Fibroblast of peridontal ligament (primary cell): ENCODE measurements around the gene SLX4.

Source experiments
- DNase-seq: peaks from one replicate; pipeline ENCODE4 v3.0.0-alpha.2; 2010; ENCODE audit errors: extremely low read depth

SLX4 gene

DNA sequence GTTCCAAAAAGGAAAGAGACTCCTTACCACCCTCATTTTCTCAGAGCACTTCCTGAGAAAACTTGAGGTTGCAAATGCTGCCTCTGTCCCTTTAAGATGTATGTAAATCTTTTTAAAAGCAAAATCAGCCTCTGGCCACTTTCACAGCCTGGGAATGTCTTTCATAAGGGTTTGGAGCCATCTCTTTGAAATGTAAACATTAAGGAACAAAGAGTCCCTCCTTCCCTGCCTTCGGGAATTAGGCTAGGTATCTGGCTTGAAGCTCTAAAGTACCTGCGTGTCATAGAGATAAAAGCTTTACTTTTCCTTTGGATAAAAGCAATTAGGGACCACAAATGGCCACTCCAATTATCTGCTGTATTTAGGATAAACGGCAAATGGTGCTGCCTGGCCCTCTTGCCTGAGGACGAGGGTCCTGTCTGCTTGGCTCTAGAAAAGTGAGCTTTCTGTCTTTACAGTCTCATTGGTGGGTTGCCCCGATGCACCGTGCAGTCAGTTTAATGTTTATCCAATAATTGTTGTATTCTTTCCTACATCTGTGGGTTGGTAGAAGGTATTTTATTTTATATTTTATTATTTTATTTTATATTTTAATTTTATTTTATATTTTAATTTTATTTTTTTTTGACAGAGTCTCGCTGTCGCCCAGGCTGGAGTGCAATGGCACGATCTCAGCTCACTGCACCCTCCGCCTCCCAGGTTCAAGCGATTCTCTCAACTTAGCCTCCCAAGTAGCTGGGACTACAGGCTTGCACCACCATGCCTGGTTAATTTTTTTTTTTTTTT is 58.1 kb downstream of the SLX4 start:
- DNase-seq, result no peak

DNA sequence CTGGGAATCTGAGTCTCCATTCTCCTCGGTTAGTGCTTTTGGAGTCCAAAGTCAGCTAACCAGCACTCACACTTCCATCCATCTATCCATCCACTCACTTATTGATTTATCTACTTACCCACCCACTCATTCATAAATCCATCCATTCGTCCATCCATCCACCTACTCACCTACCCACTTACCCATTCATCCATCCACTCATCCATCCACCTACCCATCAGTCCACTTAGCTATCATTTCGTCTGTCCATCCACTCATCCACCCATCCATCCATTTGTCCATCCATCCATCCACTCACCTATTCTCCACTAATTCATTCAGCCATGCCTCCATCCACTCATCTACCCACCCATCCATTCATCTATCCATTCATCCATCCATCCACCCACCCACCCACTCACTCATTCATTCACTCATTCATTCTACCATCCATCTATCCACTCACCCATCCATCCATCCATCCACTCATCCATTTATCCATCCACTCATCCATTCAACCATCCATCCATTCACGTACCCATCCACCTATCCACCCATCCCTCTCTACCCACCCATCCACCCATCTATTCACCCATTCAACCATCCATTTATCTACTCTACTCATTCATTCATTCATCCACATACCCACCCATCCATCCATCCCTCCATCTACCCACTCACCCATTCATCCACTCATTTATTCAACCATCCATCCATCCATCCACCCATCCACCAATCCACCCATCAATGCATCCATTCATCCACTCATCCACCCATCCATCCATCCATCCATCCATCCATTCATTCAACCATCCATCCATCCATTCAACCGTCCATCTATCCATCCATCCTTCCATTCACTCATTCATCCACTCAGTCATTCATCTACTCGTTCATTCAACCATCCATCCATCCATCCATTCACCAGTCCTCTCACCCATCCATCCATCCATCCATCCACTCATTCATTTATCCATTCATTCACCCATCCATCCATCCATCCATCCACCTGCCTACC is 60.3 kb downstream of the SLX4 start:
- no peak for DNase-seq

DNA sequence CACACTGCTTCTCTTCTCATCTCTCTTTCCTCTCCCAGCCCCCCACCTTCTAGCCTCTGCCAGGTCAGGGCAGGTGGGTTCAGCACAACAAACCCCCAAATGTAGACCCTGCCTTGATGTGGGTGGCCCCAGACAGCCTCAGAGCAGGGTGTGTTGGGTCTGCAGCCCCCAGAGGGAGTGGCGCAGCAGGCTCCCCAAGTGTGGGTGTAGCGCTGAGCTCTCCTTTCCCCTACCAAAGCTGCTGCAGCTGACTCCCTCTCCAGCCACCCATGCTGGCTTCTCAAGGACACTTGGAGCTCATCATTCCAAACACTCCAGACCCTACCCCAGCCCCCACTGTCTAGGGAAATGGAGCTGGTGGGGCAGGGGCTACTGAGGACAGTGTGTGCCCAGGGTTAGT is 61.5 kb downstream of the SLX4 start:
- DNase-seq, result no peak

- DNase-seq, result no peak
Measured at GRCh38 chr16:3548859-3549258, 62.5 kb downstream of the SLX4 start.

- no peak for DNase-seq
Measured at GRCh38 chr16:3548445-3548844, 63.0 kb downstream of the SLX4 start.

GRCh38 chr16:3546986-3547682 is 64.3 kb downstream of the SLX4 start:
- DNase-seq, result no peak

- no peak for DNase-seq
Measured at GRCh38 chr16:3542601-3543373, 68.6 kb downstream of the SLX4 start.

- DNase-seq, result no peak
Measured at GRCh38 chr16:3541527-3542155, 69.8 kb downstream of the SLX4 start.

DNA sequence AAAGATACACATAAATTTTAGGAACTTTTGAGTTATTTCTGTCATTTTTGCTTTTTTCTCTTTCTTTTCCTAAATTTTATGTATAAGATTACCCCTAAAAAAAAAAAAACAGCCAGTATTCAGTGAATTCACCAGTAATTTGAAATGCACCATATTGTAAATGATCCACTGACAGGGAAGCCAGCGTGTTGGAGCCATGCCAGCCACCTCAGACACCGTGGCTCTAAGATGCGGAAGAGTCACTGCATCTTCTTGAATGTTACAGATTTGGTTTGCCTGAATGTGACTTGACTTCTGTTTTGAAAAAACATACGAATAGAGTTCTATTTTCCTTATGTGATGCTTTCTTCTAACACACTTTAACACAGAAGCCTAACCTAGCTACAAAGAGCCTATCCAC is 73.2 kb downstream of the SLX4 start:
- no peak for DNase-seq

DNA sequence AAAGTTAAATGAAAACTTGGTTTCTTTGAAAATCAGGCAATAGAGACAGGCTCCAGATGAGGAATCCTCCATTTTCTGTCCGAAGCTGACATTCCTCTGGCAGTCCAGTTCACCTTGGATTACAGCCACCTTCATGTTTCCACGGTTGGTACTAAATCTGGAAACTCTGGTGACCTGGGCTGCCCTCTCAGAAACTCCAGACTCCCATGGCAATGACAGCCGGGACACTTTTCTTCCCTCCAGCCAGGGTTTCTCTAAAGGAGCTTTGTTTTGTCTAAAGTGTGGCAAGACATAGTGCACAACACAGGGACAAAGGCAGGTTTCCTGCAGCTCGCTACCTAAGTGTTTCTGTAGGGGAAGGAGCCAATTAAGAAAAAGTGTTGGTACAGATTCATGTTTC is 74.6 kb downstream of the SLX4 start:
- DNase-seq, result no peak

- DNase-seq, result peak; percentile 81
Measured at GRCh38 chr16:3536271-3536731, 75.1 kb downstream of the SLX4 start.

GRCh38 chr16:3534126-3534525 is 77.3 kb downstream of the SLX4 start:
- DNase-seq, result no peak

GRCh38 chr16:3532741-3533140 is 78.7 kb downstream of the SLX4 start:
- no peak for DNase-seq
